Fibroblast of lung (primary cell): Measurements from ENCODE around the gene TRAPPC14. TPM values are rescaled to one million over a fixed set of nuclear protein-coding genes. Genes with fewer than 3 reads are reported as not detected.

Experiments
- DNase-seq, 2 donors: peaks; one replicate each; pipeline versions ENCODE4 v3.0.0 to v3.0.0-alpha.2; 2010; ENCODE audit warnings: low read depth in 2 of 2
- H2AFZ ChIP-seq: 2 replicates; pipeline ENCODE4 v1.5.1; 2012; ENCODE audit warnings: low read length, control low read depth, inconsistent platforms
- H3K27ac ChIP-seq: 2 replicates; pipeline ENCODE4 v1.5.1; 2011; ENCODE audit warnings: low read length, control low read depth; ENCODE audit not compliant: insufficient read depth
- H3K27me3 ChIP-seq: 2 replicates; pipeline ENCODE4 v1.5.1; 2011; ENCODE audit warnings: mild to moderate bottlenecking, low read length; ENCODE audit not compliant: control insufficient read depth, insufficient read depth
- H3K36me3 ChIP-seq: 2 replicates; pipeline ENCODE4 v1.5.1; 2011; ENCODE audit warnings: low read length; ENCODE audit not compliant: control insufficient read depth, insufficient read depth
- H3K4me1 ChIP-seq: 2 replicates; pipeline ENCODE4 v1.5.1; 2011; ENCODE audit warnings: low read length; ENCODE audit not compliant: control insufficient read depth, insufficient read depth; ENCODE audit errors: extremely low read depth
- H3K4me2 ChIP-seq: 2 replicates; pipeline ENCODE4 v1.5.1; 2011; ENCODE audit warnings: low read length, control low read depth; ENCODE audit not compliant: insufficient read depth; ENCODE audit errors: extremely low read depth
- H3K4me3 ChIP-seq, 4 experiments: fragments of 200-600 bp in 1 of 4; sonication (generic) in 1 of 4; replicated peaks in 1 of 4; 2 replicates each; pipeline ENCODE4 v1.5.1; 2011 to 2016; ENCODE audit warnings: low read length in 4 of 4, low read depth in 3 of 4, mild to moderate bottlenecking in 3 of 4, control low read depth in 2 of 4, inconsistent platforms in 1 of 4, mixed read lengths in 1 of 4; ENCODE audit not compliant: insufficient read depth in 1 of 4; ENCODE audit errors: control extremely low read depth in 1 of 4
- H3K79me2 ChIP-seq: 2 replicates; pipeline ENCODE4 v1.5.1; 2012; ENCODE audit warnings: mild to moderate bottlenecking, low read length, inconsistent platforms; ENCODE audit not compliant: control insufficient read depth, insufficient read depth
- H3K9ac ChIP-seq: 2 replicates; pipeline ENCODE4 v1.5.1; 2011; ENCODE audit warnings: mild to moderate bottlenecking, low read length, control low read depth; ENCODE audit not compliant: insufficient read depth
- H3K9me3 ChIP-seq: 2 replicates; pipeline ENCODE4 v1.5.1; 2012; ENCODE audit warnings: low read depth, low read length; ENCODE audit not compliant: control insufficient read depth, insufficient read depth
- H4K20me1 ChIP-seq: 2 replicates; pipeline ENCODE4 v1.5.1; 2011; ENCODE audit warnings: low read length; ENCODE audit not compliant: control insufficient read depth, insufficient read depth; ENCODE audit errors: extremely low read depth
- CTCF ChIP-seq, 2 donors: IDR thresholded peaks in 1 of 2; conservative IDR thresholded peaks in 1 of 2; 1 replicate in 1 of 2; 2 replicates in 1 of 2; pipeline ENCODE4 v1.5.1; 2011 to 2012; ENCODE audit warnings: low read length in 2 of 2, control low read depth in 1 of 2, inconsistent platforms in 1 of 2, low read depth in 1 of 2, mild to moderate bottlenecking in 1 of 2
- EZH2 ChIP-seq: IDR thresholded peaks from 2 replicates; pipeline ENCODE4 v1.5.1; 2012; ENCODE audit warnings: low read length, control low read depth, mild to moderate bottlenecking; ENCODE audit errors: missing control alignments
- polyA plus RNA-seq, 2 donors: library from polyadenylated mRNA; depleted of rRNA in 1 of 2; stranded (reverse) in 1 of 2; unstranded in 1 of 2; fragments of >200 nt; gene quantifications; 2 replicates each; pipeline ENCODE4 v1.2.1, GENCODE V29; 2011 to 2012; ENCODE audit warnings: missing spikeins in 1 of 2
- total RNA-seq: library from RNA; depleted of rRNA; stranded (reverse); fragments of >200 nt; gene quantifications from 2 replicates; pipeline ENCODE4 v1.2.1, GENCODE V29; 2014

The TRAPPC14 gene
- total and polyA plus RNA-seq, 2 donors (not counting 1 experiment from before 2014, with no cell fraction given): 1.9 to 5.9 TPM

- TF ChIP-seq CTCF (conservative IDR thresholded peaks at IDR 0.05 in 1 of 2, IDR thresholded peaks at IDR 0.05 in 1 of 2; ENCODE audit: low read depth in 1 of 2, low read length in 2 of 2) (no peak), EZH2 (no peak)
- no peak for DNase-seq
- Histone ChIP-seq H3K4me2 (no peak overlapping the region), H2AFZ (no peak overlapping the region), H4K20me1 (no peaks in the 10 kb centered on the region), H3K4me3 (no peak overlapping the region), H3K27ac (no peak overlapping the region), H3K4me1 (peaks cover 4% of the 10 kb centered on the region), H3K27me3 (no peaks in the 10 kb centered on the region), H3K36me3 (peaks cover 28% of the 10 kb centered on the region), H3K79me2 (no peaks in the 10 kb centered on the region), H3K9me3 (no peaks in the 10 kb centered on the region), H3K9ac (no peak overlapping the region)
These were observed 50.6 kb downstream of the TRAPPC14 start for GRCh38 chr7:100107890-100108289.

- no peak overlapping the region for H3K4me3 ChIP-seq
- no peak overlapping the region for H3K4me2 ChIP-seq
- H3K79me2 ChIP-seq: no peaks in the 10 kb centered on the region
- no peaks in the 10 kb centered on the region for H3K9me3 ChIP-seq
- no peaks in the 10 kb centered on the region for H4K20me1 ChIP-seq
- DNase-seq: no peak
- no peak overlapping the region for H3K27ac ChIP-seq
- no peak for TF ChIP-seq EZH2
- no peak for TF ChIP-seq CTCF (conservative IDR thresholded peaks at IDR 0.05 in 1 of 2, IDR thresholded peaks at IDR 0.05 in 1 of 2; ENCODE audit: low read depth in 1 of 2, low read length in 2 of 2)
- peaks cover 7% of the 10 kb centered on the region for H3K4me1 ChIP-seq
- H3K36me3 ChIP-seq: peaks cover 28% of the 10 kb centered on the region
- no peak overlapping the region for H3K9ac ChIP-seq
- H2AFZ ChIP-seq: no peak overlapping the region
- H3K27me3 ChIP-seq: no peaks in the 10 kb centered on the region
These were observed 51.3 kb downstream of the TRAPPC14 start for GRCh38 chr7:100107125-100107737.

GRCh38 chr7:100106633-100107032 is 51.9 kb downstream of the TRAPPC14 start:
- Histone ChIP-seq H3K27me3 (no peaks in the 10 kb centered on the region), H4K20me1 (no peaks in the 10 kb centered on the region), H3K27ac (no peak overlapping the region), H3K9me3 (no peaks in the 10 kb centered on the region), H3K9ac (no peak overlapping the region), H3K36me3 (peaks cover 26% of the 10 kb centered on the region), H3K4me2 (no peak overlapping the region), H3K79me2 (no peaks in the 10 kb centered on the region), H3K4me3 (no peak overlapping the region), H2AFZ (no peak overlapping the region), H3K4me1 (peaks cover 7% of the 10 kb centered on the region)
- no peak for DNase-seq
- TF ChIP-seq EZH2: no peak
- no peak for TF ChIP-seq CTCF (conservative IDR thresholded peaks at IDR 0.05 in 1 of 2, IDR thresholded peaks at IDR 0.05 in 1 of 2; ENCODE audit: low read depth in 1 of 2, low read length in 2 of 2)
